Endodermal cell (in vitro differentiated cells): ENCODE measurements around the gene NHERF1. TPM values are rescaled to one million over a fixed set of nuclear protein-coding genes. Genes with fewer than 3 reads are reported as not detected.

Experiments
- DNase-seq: peaks from one replicate; pipeline ENCODE4 v3.0.0-alpha.2; 2017
- H3K27ac ChIP-seq: 2 replicates; pipeline ENCODE4 v1.5.1; 2013; ENCODE audit warnings: mild to moderate bottlenecking, low read depth, low read length, moderate library complexity
- H3K27me3 ChIP-seq: 2 replicates; pipeline ENCODE4 v1.6.1; 2013; ENCODE audit warnings: mild to moderate bottlenecking, low read length, moderate library complexity; ENCODE audit not compliant: insufficient read depth, control insufficient read depth, poor library complexity, severe bottlenecking
- H3K36me3 ChIP-seq: 2 replicates; pipeline ENCODE4 v1.7.0; 2013; ENCODE audit warnings: mild to moderate bottlenecking, low read length, moderate library complexity; ENCODE audit not compliant: control insufficient read depth, insufficient read depth
- H3K4me1 ChIP-seq: one replicate; pipeline ENCODE4 v1.7.0; 2013; ENCODE audit warnings: low read length; ENCODE audit not compliant: control insufficient read depth, insufficient read depth
- H3K4me3 ChIP-seq: 2 replicates; pipeline ENCODE4 v1.5.1; 2013; ENCODE audit warnings: mild to moderate bottlenecking, low read length, moderate library complexity
- H3K9ac ChIP-seq: 2 replicates; pipeline ENCODE4 v1.6.1; 2013; ENCODE audit warnings: mild to moderate bottlenecking, low read length, moderate library complexity; ENCODE audit not compliant: poor library complexity, severe bottlenecking; ENCODE audit errors: extremely low read depth
- H3K9me3 ChIP-seq: 2 replicates; pipeline ENCODE4 v1.6.1; 2013; ENCODE audit warnings: mild to moderate bottlenecking, low read length, moderate library complexity; ENCODE audit not compliant: control insufficient read depth
- H3K27ac Mint-ChIP-seq: 2 replicates; pipeline ENCODE4 v1.8.0; 2020; ENCODE audit warnings: mixed read lengths
- H3K27me3 Mint-ChIP-seq: 2 replicates; pipeline ENCODE4 v1.8.0; 2021; ENCODE audit warnings: mild to moderate bottlenecking, mixed read lengths; ENCODE audit not compliant: insufficient read depth
- H3K36me3 Mint-ChIP-seq: 2 replicates; pipeline ENCODE4 v1.8.0; 2020; ENCODE audit warnings: low read depth, mixed read lengths
- H3K4me1 Mint-ChIP-seq: 2 replicates; pipeline ENCODE4 v1.8.0; 2020; ENCODE audit warnings: mixed read lengths
- H3K4me3 Mint-ChIP-seq: 2 replicates; pipeline ENCODE4 v1.8.0; 2020; ENCODE audit warnings: mild to moderate bottlenecking, moderate library complexity, mixed read lengths
- H3K9me3 Mint-ChIP-seq: 2 replicates; pipeline ENCODE4 v1.8.0; 2020; ENCODE audit warnings: mild to moderate bottlenecking, mixed read lengths
- whole genome bisulfite sequencing, 2 experiments: methylation state at CpG; one replicate each; pipeline versions ENCODE4 v1.1.5 to v1.1.7; 2013; ENCODE audit warnings: missing lambda C conversion rate in 2 of 2, mixed read lengths in 1 of 2; ENCODE audit not compliant: insufficient coverage in 1 of 2, insufficient read length in 1 of 2; 5-methylcytosine and 5-hydroxymethylcytosine counted together
- total RNA-seq, 2 donors: library from RNA; stranded (reverse); fragmentation: NEBNext Ultra II Directional in 1 of 2; extraction: Animal tissue kit (Norgen Biotek cat#: 25700) in 1 of 2; gene quantifications; 2 replicates in 1 of 2; 3 replicates in 1 of 2; pipeline ENCODE4 v1.2.1, GENCODE V29; 2021
- TF ChIP-seq, protein P1 (sequence below): fragments of 200-600 bp; sonication (generic); conservative IDR thresholded peaks from 2 replicates; pipeline ENCODE4 v1.5.0; 2021; ENCODE audit warnings: antibody characterized with exemption, mild to moderate bottlenecking

The NHERF1 gene
- total RNA-seq, 2 donors from 2014 or later, result 116 to 138 TPM

DNA sequence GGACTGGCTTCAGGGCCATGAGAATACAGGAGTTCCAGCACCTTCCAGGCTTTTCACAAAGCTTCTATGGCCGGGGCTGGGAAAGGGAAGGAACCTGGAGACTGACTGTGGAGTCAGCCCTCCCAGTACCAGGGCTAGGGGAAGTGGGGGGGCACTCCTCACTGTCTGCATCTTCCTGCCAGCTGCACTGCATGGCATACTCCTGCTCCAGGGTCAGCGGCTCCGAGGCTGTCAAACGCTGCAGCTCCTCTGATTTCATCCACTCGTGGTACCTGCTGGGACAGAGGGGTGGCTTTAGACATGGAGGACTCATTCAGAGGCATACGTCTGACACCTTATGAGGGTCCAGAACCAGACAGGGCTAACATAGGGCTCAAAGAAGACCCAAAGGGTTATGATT, 25.0 kb downstream of the NHERF1 start:
- Histone ChIP-seq H3K36me3 (peaks cover 58% of the 10 kb centered on the region), H3K4me1 (peaks cover 5% of the 10 kb centered on the region), H3K27ac (no peak overlapping the region), H3K27me3 (no peaks in the 10 kb centered on the region), H3K9me3 (no peaks in the 10 kb centered on the region), H3K4me3 (no peak overlapping the region), H3K9ac (no peak overlapping the region)
- peaks cover 47% of the 10 kb centered on the region for H3K36me3 Mint-ChIP-seq
- no peak overlapping the region for H3K4me3 Mint-ChIP-seq
- no peak overlapping the region for H3K27ac Mint-ChIP-seq
- no peaks in the 10 kb centered on the region for H3K9me3 Mint-ChIP-seq
- TF ChIP-seq, protein P1, sequence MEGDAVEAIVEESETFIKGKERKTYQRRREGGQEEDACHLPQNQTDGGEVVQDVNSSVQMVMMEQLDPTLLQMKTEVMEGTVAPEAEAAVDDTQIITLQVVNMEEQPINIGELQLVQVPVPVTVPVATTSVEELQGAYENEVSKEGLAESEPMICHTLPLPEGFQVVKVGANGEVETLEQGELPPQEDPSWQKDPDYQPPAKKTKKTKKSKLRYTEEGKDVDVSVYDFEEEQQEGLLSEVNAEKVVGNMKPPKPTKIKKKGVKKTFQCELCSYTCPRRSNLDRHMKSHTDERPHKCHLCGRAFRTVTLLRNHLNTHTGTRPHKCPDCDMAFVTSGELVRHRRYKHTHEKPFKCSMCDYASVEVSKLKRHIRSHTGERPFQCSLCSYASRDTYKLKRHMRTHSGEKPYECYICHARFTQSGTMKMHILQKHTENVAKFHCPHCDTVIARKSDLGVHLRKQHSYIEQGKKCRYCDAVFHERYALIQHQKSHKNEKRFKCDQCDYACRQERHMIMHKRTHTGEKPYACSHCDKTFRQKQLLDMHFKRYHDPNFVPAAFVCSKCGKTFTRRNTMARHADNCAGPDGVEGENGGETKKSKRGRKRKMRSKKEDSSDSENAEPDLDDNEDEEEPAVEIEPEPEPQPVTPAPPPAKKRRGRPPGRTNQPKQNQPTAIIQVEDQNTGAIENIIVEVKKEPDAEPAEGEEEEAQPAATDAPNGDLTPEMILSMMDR, result no peak
- H3K4me1 Mint-ChIP-seq, result peaks cover 10% of the 10 kb centered on the region
- no peak for DNase-seq
- 90 to 94% methylated on average over 6 of the region's 6 CpGs for WGBS, 2 experiments
- H3K27me3 Mint-ChIP-seq, result no peaks in the 10 kb centered on the region

DNA sequence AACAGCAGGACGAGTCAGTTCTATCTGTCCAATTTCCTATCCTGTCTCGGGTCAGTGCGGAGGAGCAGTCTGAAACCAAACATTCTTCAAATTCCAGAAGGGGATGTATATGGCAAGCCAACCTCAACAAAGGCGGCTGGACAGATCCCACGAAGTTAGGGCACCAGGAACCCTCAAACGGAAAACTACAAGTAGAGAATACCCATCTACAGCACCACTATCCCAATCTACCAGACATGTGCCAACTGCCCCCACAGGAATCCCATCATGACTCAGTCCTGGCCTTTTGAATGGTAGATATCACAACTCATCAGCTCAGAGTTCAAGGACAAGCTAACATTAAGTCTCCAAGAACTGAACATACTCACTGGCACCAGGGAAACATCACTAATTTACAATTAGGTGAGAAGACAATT, 25.5 kb downstream of the NHERF1 start:
- H3K36me3 Mint-ChIP-seq, result peaks cover 44% of the 10 kb centered on the region
- TF ChIP-seq, protein P1, result no peak
- Histone ChIP-seq H3K27ac (no peak overlapping the region), H3K4me3 (no peak overlapping the region), H3K27me3 (no peaks in the 10 kb centered on the region), H3K9ac (no peak overlapping the region), H3K36me3 (peaks cover 56% of the 10 kb centered on the region), H3K9me3 (no peaks in the 10 kb centered on the region), H3K4me1 (peaks cover 5% of the 10 kb centered on the region)
- H3K4me3 Mint-ChIP-seq, result peak overlapping the region; percentile 87
- 88 to 100% methylated on average over 3 to 6 of the region's 6 CpGs for WGBS, 2 experiments
- peaks cover 10% of the 10 kb centered on the region for H3K4me1 Mint-ChIP-seq
- H3K27ac Mint-ChIP-seq, result peak overlapping the region; percentile 69
- no peak for DNase-seq
- H3K27me3 Mint-ChIP-seq, result no peaks in the 10 kb centered on the region
- H3K9me3 Mint-ChIP-seq, result no peaks in the 10 kb centered on the region

DNA sequence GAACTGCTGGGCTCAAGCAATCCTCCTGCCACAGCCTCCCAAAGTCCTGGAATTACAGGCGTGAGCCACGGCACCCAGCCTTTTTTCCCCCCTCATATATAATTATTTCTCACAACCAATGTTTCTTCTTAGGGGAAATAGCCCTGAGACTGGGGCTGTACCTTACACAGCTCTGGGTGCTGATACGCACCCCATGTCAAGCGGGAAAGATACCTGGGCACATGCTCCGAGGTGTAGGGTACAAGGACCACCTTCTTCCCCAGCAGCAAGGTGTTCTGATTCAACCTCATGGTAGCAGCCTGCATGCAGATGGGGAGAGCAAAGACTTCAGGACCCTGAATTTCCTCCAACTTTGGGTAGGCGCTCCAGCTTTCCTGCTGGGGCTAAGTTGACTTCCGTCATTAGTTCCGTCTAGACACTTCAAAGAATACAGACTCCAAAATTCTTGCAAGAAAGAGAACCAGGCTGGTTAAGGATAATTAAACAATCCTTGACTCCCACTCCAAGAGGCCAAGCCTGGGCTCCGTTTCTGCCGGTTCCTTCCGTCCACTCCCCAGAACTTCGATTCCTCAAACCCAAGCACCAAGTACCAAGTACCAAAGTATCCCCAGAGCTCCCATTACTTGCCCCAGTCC, 27.1 kb downstream of the NHERF1 start:
- DNase-seq, result no peak
- WGBS, 2 experiments, result 41 to 48% methylated on average over 11 to 12 of the region's 12 CpGs
- Histone ChIP-seq H3K27ac (peak overlapping the region; percentile 50), H3K9me3 (no peaks in the 10 kb centered on the region), H3K9ac (peak overlapping the region; percentile 58), H3K27me3 (no peaks in the 10 kb centered on the region), H3K4me1 (peaks cover 5% of the 10 kb centered on the region), H3K4me3 (peak overlapping the region; percentile 95), H3K36me3 (peaks cover 56% of the 10 kb centered on the region)
- no peaks in the 10 kb centered on the region for H3K27me3 Mint-ChIP-seq
- peak overlapping the region; percentile 87 for H3K4me3 Mint-ChIP-seq
- TF ChIP-seq, protein P1, result no peak
- no peaks in the 10 kb centered on the region for H3K9me3 Mint-ChIP-seq
- H3K27ac Mint-ChIP-seq, result peak overlapping the region; percentile 90
- H3K36me3 Mint-ChIP-seq, result peaks cover 41% of the 10 kb centered on the region
- peaks cover 9% of the 10 kb centered on the region for H3K4me1 Mint-ChIP-seq
